ENCODE measurements around the gene LETM1. TPM values are rescaled to one million over a fixed set of nuclear protein-coding genes. Genes with fewer than 3 reads are reported as not detected.

Gene LETM1
- total and polyA plus RNA-seq, 2 of the 13 experiments (the other 11 are each of a cell fraction or from before 2014, with no cell fraction given), result 9.7 to 41.6 TPM

GRCh38 chr4:1763070-1763549 is 92.8 kb downstream of the LETM1 start (continued):
- TF ChIP-seq PAWR (CRISPR knock-in tag; IDR thresholded peaks at IDR 0.05; ENCODE audit: borderline replicate concordance) (no peak), ZNF687 (CRISPR knock-in tag; IDR thresholded peaks at IDR 0.05) (peak; percentile 43; the same call in 1 of the 2 replicates), SOX6 (IDR thresholded peaks at IDR 0.05) (no peak), SOX6 (CRISPR knock-in tag; IDR thresholded peaks at IDR 0.05) (no peak), CBX1 (IDR thresholded peaks at IDR 0.05; ENCODE audit: low read depth) (no peak), ZNF18 (CRISPR knock-in tag; IDR thresholded peaks at IDR 0.05; ENCODE audit: insufficient replicate concordance) (no peak), CENPT (CRISPR knock-in tag; IDR thresholded peaks at IDR 0.05; ENCODE audit: low read depth) (no peak), KDM2A (CRISPR knock-in tag; IDR thresholded peaks at IDR 0.05; ENCODE audit: borderline replicate concordance, low read depth) (0 out of 2 replicates have a peak, but pooled peaks have one; percentile 1), XRCC5 (optimal IDR thresholded peaks at IDR 0.05; ENCODE audit: low read length) (no peak), ZNF484 (CRISPR knock-in tag; IDR thresholded peaks at IDR 0.05; ENCODE audit: borderline replicate concordance, low read depth) (no peak), ZBTB14 (CRISPR knock-in tag; IDR thresholded peaks at IDR 0.05) (no peak), GATA4 (IDR thresholded peaks at IDR 0.05; ENCODE audit: borderline replicate concordance, low read depth) (no peak), ZNF674 (CRISPR knock-in tag; IDR thresholded peaks at IDR 0.05; ENCODE audit: low read depth) (no peak), SRSF4 (IDR thresholded peaks at IDR 0.05; ENCODE audit: low read depth, low read length, poor library complexity, severe bottlenecking) (no peak), KLF16 (CRISPR knock-in tag; IDR thresholded peaks at IDR 0.05) (no peak), RBM39 (IDR thresholded peaks at IDR 0.05; ENCODE audit: low read depth, low read length, poor library complexity, severe bottlenecking) (no peak), NONO (IDR thresholded peaks at IDR 0.05) (no peak), NONO (CRISPR knock-in tag; conservative IDR thresholded peaks at IDR 0.05) (0 out of 2 replicates have a peak, but pooled peaks have one; percentile 16), ISX (CRISPR knock-in tag; conservative IDR thresholded peaks at IDR 0.05) (no peak), ELF1 (CRISPR knock-in tag; IDR thresholded peaks at IDR 0.05) (no peak), ZNF703 (CRISPR knock-in tag; IDR thresholded peaks at IDR 0.05; ENCODE audit: borderline replicate concordance) (no peak)
- TF ChIP-seq, protein P1, sequence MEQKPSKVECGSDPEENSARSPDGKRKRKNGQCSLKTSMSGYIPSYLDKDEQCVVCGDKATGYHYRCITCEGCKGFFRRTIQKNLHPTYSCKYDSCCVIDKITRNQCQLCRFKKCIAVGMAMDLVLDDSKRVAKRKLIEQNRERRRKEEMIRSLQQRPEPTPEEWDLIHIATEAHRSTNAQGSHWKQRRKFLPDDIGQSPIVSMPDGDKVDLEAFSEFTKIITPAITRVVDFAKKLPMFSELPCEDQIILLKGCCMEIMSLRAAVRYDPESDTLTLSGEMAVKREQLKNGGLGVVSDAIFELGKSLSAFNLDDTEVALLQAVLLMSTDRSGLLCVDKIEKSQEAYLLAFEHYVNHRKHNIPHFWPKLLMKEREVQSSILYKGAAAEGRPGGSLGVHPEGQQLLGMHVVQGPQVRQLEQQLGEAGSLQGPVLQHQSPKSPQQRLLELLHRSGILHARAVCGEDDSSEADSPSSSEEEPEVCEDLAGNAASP (CRISPR knock-in tag; IDR thresholded peaks at IDR 0.05; ENCODE audit: borderline replicate concordance), result no peak
